ENCODE measurements around the gene PLEKHA7.
A peak's percentile ranks its signal among the peaks of the same experiment; 100 is the strongest.
"Not testable (repeated sequence)": the region's sequence is repeated elsewhere in the genome, so short reads cannot be mapped to it uniquely, and the experiment has no call there.

Gene PLEKHA7

GRCh38 chr11:16977136-16977993 lies 36.8 kb downstream of the PLEKHA7 start:
- DNase-seq, result no peak

- DNase-seq, result no peak
Observed at GRCh38 chr11:16976379-16976778, 37.8 kb downstream of the PLEKHA7 start.

- DNase-seq, result no peak
Observed at GRCh38 chr11:16975906-16976305, 38.3 kb downstream of the PLEKHA7 start.

GRCh38 chr11:16973338-16973964 lies 40.8 kb downstream of the PLEKHA7 start:
- DNase-seq, result no peak

- DNase-seq, result no peak
Observed at GRCh38 chr11:16969010-16969999, 44.9 kb downstream of the PLEKHA7 start.

GRCh38 chr11:16968196-16968595 lies 46.0 kb downstream of the PLEKHA7 start:
- no peak for DNase-seq

- no peak for DNase-seq
Observed at GRCh38 chr11:16966930-16967671, 47.1 kb downstream of the PLEKHA7 start.

- no peak for DNase-seq
Observed at GRCh38 chr11:16964501-16964900, 49.7 kb downstream of the PLEKHA7 start.

GRCh38 chr11:16963316-16963876 lies 50.8 kb downstream of the PLEKHA7 start:
- no peak for DNase-seq

GRCh38 chr11:16962589-16962988 lies 51.6 kb downstream of the PLEKHA7 start:
- DNase-seq, result not testable (repeated sequence)

GRCh38 chr11:16962146-16962545 lies 52.1 kb downstream of the PLEKHA7 start:
- DNase-seq, result no peak

- DNase-seq, result no peak
Observed at GRCh38 chr11:16960250-16960649, 54.0 kb downstream of the PLEKHA7 start.

- DNase-seq, result no peak
Observed at GRCh38 chr11:16959602-16960001, 54.6 kb downstream of the PLEKHA7 start.

- DNase-seq, result no peak
Observed at GRCh38 chr11:16958833-16959232, 55.4 kb downstream of the PLEKHA7 start.

GRCh38 chr11:16956538-16957153 lies 57.6 kb downstream of the PLEKHA7 start:
- DNase-seq, result no peak

GRCh38 chr11:16953663-16954062 lies 60.6 kb downstream of the PLEKHA7 start:
- DNase-seq, result no peak

GRCh38 chr11:16946477-16947282 lies 67.5 kb downstream of the PLEKHA7 start:
- no peak for DNase-seq

GRCh38 chr11:16945671-16946469 lies 68.3 kb downstream of the PLEKHA7 start:
- DNase-seq, result peak; percentile 13

- no peak for DNase-seq
Observed at GRCh38 chr11:16942911-16943310, 71.3 kb downstream of the PLEKHA7 start.

GRCh38 chr11:16942342-16942741 lies 71.9 kb downstream of the PLEKHA7 start:
- DNase-seq, result no peak

Data from central memory CD4-positive, alpha-beta T cell (primary cell).